ENCODE data around the gene SLC26A11.
"Not testable (repeated sequence)": the region's sequence is repeated elsewhere in the genome, so short reads cannot be mapped to it uniquely, and the experiment has no call there.

SLC26A11 gene

GRCh38 chr17:80285237-80285920 is 65.2 kb downstream of the SLC26A11 start:
- DNase-seq (ENCODE audit: low read depth), result no peak

GRCh38 chr17:80286638-80286960 is 66.4 kb downstream of the SLC26A11 start:
- no peak for DNase-seq (ENCODE audit: low read depth)

- DNase-seq (ENCODE audit: low read depth), result no peak
These were observed 66.8 kb downstream of the SLC26A11 start for GRCh38 chr17:80287038-80287437.

- DNase-seq (ENCODE audit: low read depth), result no peak
These were observed 67.8 kb downstream of the SLC26A11 start for GRCh38 chr17:80287806-80288567.

GRCh38 chr17:80289616-80290015 is 69.4 kb downstream of the SLC26A11 start:
- no peak for DNase-seq (ENCODE audit: low read depth)

- DNase-seq (ENCODE audit: low read depth), result no peak
These were observed 69.9 kb downstream of the SLC26A11 start for GRCh38 chr17:80290156-80290555.

GRCh38 chr17:80291260-80291659 is 71.0 kb downstream of the SLC26A11 start:
- no peak for DNase-seq (ENCODE audit: low read depth)

GRCh38 chr17:80291691-80292487 is 71.7 kb downstream of the SLC26A11 start:
- no peak for DNase-seq (ENCODE audit: low read depth)

GRCh38 chr17:80292521-80292971 is 72.3 kb downstream of the SLC26A11 start:
- DNase-seq (ENCODE audit: low read depth), result no peak

- no peak for DNase-seq (ENCODE audit: low read depth)
These were observed 74.0 kb downstream of the SLC26A11 start for GRCh38 chr17:80294210-80294609.

- no peak for DNase-seq (ENCODE audit: low read depth)
These were observed 74.4 kb downstream of the SLC26A11 start for GRCh38 chr17:80294653-80295052.

GRCh38 chr17:80295146-80295545 is 74.9 kb downstream of the SLC26A11 start:
- no peak for DNase-seq (ENCODE audit: low read depth)

- no peak for DNase-seq (ENCODE audit: low read depth)
These were observed 75.3 kb downstream of the SLC26A11 start for GRCh38 chr17:80295559-80295958.

- no peak for DNase-seq (ENCODE audit: low read depth)
These were observed 76.0 kb downstream of the SLC26A11 start for GRCh38 chr17:80296221-80296620.

- DNase-seq (ENCODE audit: low read depth), result no peak
These were observed 77.9 kb downstream of the SLC26A11 start for GRCh38 chr17:80297996-80298560.

- DNase-seq (ENCODE audit: low read depth), result not testable (repeated sequence)
These were observed 79.3 kb downstream of the SLC26A11 start for GRCh38 chr17:80299350-80300100.

GRCh38 chr17:80300756-80301155 is 80.5 kb downstream of the SLC26A11 start:
- not testable (repeated sequence) for DNase-seq (ENCODE audit: low read depth)
